Effector memory CD8-positive, alpha-beta T cell (primary cell): ENCODE measurements around the gene STAMBP.

ENCODE experiments used
- ATAC-seq: fragments of 150-1000 bp; cut with Tn5 transposase; replicated peaks from 2 replicates; pipeline ENCODE4 v1.10.0; 2021; ENCODE audit warnings: mild to moderate bottlenecking, moderate library complexity
- DNase-seq, 3 experiments: peaks; one replicate each; pipeline ENCODE4 v3.0.0; 2021
- H3K27ac Mint-ChIP-seq, 2 donors: one replicate each; pipeline ENCODE4 v1.8.0; 2022; ENCODE audit warnings: mild to moderate bottlenecking in 2 of 2, mixed read lengths in 2 of 2, moderate library complexity in 2 of 2
- H3K27me3 Mint-ChIP-seq, 2 donors: one replicate each; pipeline ENCODE4 v1.8.0; 2022; ENCODE audit warnings: mixed read lengths in 2 of 2
- H3K36me3 Mint-ChIP-seq: one replicate; pipeline ENCODE4 v1.8.0; 2022; ENCODE audit warnings: mild to moderate bottlenecking, moderate library complexity, mixed read lengths; ENCODE audit not compliant: insufficient read depth
- H3K4me1 Mint-ChIP-seq, 2 donors: one replicate each; pipeline ENCODE4 v1.8.0; 2022; ENCODE audit warnings: low read depth in 2 of 2, mixed read lengths in 2 of 2
- H3K4me3 Mint-ChIP-seq, 2 donors: one replicate each; pipeline ENCODE4 v1.8.0; 2022; ENCODE audit warnings: mild to moderate bottlenecking in 2 of 2, mixed read lengths in 2 of 2, moderate library complexity in 2 of 2
- H3K9me3 Mint-ChIP-seq, 2 donors: one replicate each; pipeline ENCODE4 v1.8.0; 2022; ENCODE audit warnings: mixed read lengths in 2 of 2

Gene STAMBP

DNA sequence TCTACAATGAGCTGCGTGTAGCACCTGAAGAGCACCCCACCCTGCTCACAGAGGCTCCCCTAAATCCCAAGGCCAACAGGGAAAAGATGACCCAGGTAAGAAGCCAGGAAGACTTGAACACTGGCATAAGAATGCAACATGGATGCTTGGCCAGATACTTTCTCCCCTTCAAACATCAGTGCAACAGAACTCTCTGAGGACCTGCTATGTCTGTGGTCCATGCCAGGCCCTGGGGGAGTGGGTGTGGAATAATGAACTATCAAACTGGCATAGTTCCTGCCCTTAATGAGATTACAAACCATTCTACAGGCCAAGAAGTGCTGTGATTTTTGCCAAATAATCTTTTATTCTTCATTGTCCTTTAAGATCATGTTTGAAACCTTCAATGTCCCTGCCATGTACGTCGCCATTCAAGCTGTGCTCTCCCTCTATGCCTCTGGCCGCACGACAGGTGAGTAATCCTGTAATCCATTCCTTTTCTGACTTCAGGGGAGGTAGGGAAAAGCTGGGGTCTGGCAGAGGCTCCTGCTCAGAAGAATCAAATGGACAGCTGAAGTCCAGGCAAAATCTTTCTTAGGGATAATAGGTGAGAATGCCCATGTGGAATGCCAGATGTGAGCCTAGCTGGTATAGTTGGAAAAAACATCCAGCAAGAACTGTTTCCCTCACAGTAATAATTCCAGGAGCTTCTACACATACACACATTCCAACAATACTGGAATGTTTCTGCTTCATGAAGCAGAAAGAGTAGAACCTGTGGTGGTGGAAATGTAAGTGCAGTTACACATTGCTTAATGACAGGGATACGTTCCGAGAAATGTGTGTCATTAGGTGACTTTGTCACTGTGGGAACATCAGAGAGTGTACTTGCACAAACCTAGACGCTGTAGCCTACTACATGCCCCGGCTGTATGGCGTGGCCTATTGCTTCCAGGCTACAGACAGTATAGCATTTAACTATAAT is 80.2 kb downstream of the STAMBP start:
- H3K36me3 Mint-ChIP-seq, result no peaks in the 10 kb centered on the region
- no peak for DNase-seq
- no peaks in the 10 kb centered on the region for H3K9me3 Mint-ChIP-seq
- ATAC-seq, result no peak
- no peaks in the 10 kb centered on the region for H3K27me3 Mint-ChIP-seq
- H3K27ac Mint-ChIP-seq, result peak overlapping the region in 1 of 2 donors; percentile 46
- H3K4me1 Mint-ChIP-seq, result peaks cover 0 to 3% of the 10 kb centered on the region in 2 donors
- H3K4me3 Mint-ChIP-seq, result no peak overlapping the region

- Mint-ChIP-seq H3K4me3 (no peak overlapping the region), H3K27me3 (peaks cover 0 to 10% of the 10 kb centered on the region in 2 donors), H3K9me3 (no peaks in the 10 kb centered on the region), H3K4me1 (peaks cover 0 to 3% of the 10 kb centered on the region in 2 donors), H3K27ac (no peak overlapping the region), H3K36me3 (no peaks in the 10 kb centered on the region)
- ATAC-seq (no peak), DNase-seq (no peak)
These were observed 82.2 kb downstream of the STAMBP start for GRCh38 chr2:73910873-73911547.

- Mint-ChIP-seq H3K4me1 (peaks cover 0 to 3% of the 10 kb centered on the region in 2 donors), H3K27me3 (peaks cover 0 to 13% of the 10 kb centered on the region in 2 donors), H3K9me3 (no peaks in the 10 kb centered on the region), H3K4me3 (no peak overlapping the region), H3K36me3 (no peaks in the 10 kb centered on the region), H3K27ac (no peak overlapping the region)
- no peak for ATAC-seq
- DNase-seq, result no peak
These were observed 82.9 kb downstream of the STAMBP start for GRCh38 chr2:73911548-73912208.

DNA sequence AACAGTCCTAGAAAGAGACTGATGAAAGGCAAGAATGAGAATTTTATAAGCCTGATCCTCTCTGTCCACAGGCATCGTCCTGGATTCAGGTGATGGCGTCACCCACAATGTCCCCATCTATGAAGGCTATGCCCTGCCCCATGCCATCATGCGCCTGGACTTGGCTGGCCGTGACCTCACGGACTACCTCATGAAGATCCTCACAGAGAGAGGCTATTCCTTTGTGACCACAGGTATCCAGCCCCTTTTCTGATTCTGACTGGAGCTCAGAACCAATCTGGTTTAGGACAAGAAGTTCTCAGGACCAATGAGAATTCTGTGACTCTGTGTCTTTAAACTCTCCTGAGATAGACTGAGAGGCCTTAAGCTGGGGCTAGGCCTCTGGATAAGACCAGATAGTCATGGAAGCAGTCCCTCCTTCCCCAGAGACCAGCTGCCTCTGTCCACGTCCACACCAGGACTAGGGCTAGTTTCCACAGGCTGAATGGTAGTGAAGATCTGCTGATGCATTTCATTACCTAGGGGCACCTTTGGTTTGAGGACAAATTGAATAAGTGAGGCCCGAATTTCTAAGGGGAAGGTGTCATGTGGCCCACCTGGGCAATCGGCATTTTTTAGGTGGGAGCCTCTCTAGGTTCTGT is 84.8 kb downstream of the STAMBP start:
- H3K9me3 Mint-ChIP-seq, result no peaks in the 10 kb centered on the region
- H3K27ac Mint-ChIP-seq, result no peak overlapping the region
- DNase-seq, result no peak
- H3K4me1 Mint-ChIP-seq, result no peaks in the 10 kb centered on the region
- no peaks in the 10 kb centered on the region for H3K36me3 Mint-ChIP-seq
- ATAC-seq, result no peak
- H3K27me3 Mint-ChIP-seq, result peaks cover 0 to 13% of the 10 kb centered on the region in 2 donors
- H3K4me3 Mint-ChIP-seq, result no peak overlapping the region

DNA sequence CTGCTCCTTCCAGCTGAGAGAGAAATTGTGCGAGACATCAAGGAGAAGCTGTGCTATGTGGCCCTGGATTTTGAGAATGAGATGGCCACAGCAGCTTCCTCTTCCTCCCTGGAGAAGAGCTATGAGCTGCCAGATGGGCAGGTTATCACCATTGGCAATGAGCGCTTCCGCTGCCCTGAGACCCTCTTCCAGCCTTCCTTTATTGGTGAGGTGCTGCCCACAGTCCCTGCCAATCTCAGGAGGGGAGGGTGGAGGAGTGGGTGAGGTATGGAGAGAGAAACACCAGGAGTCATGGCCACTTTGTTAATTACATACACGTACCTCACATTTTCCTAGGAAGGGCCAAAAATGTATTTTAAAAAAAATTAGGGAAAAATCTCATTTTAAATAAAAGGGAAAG is 85.9 kb downstream of the STAMBP start:
- H3K27ac Mint-ChIP-seq, result peak overlapping the region; percentile 13 to 51
- DNase-seq, result no peak
- no peaks in the 10 kb centered on the region for H3K4me1 Mint-ChIP-seq

DNA sequence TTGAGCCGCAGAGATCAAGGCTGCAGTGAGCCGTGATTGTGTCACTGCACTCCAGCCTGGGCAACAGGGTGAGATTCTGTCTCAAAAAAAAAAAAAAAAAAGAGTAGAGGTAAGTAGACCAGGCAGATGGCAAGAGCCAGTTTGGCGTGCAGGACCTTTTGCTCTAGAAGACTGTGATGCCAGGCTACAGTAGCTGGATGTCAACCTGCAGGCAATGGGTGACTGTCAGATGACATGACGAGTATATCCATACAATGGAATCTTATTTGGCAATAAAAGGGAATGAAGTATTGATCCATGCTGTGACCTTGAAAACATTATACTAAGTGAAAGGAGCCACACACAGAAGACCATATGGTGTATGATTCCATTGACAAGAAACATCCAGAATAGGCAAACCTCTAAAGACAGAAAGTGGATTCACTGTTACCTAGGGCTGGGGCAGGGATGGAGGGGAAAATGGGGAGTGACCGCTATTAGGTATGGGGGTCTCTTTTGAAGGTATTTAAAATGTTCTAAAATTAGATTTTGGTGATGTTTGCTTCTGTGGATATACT is 86.8 kb downstream of the STAMBP start:
- ATAC-seq (no peak), DNase-seq (no peak)
- Mint-ChIP-seq H3K27ac (peak overlapping the region in 1 of 2 donors; percentile 13), H3K9me3 (no peaks in the 10 kb centered on the region), H3K36me3 (no peaks in the 10 kb centered on the region), H3K4me3 (no peak overlapping the region), H3K4me1 (no peaks in the 10 kb centered on the region), H3K27me3 (peaks cover 0 to 22% of the 10 kb centered on the region in 2 donors)

More for the DNA sequence above, 85.9 kb downstream of the STAMBP start:
- ATAC-seq, result no peak
- Mint-ChIP-seq H3K9me3 (no peaks in the 10 kb centered on the region), H3K36me3 (no peaks in the 10 kb centered on the region), H3K4me3 (no peak overlapping the region), H3K27me3 (peaks cover 0 to 21% of the 10 kb centered on the region in 2 donors)

- no peaks in the 10 kb centered on the region for H3K9me3 Mint-ChIP-seq
- no peak for DNase-seq
- H3K27me3 Mint-ChIP-seq, result peaks cover 0 to 22% of the 10 kb centered on the region in 2 donors
- H3K4me3 Mint-ChIP-seq, result no peak overlapping the region
- no peaks in the 10 kb centered on the region for H3K36me3 Mint-ChIP-seq
- no peak overlapping the region for H3K27ac Mint-ChIP-seq
- no peaks in the 10 kb centered on the region for H3K4me1 Mint-ChIP-seq
- ATAC-seq, result no peak
These were observed 87.9 kb downstream of the STAMBP start for GRCh38 chr2:73916666-73917065.

DNA sequence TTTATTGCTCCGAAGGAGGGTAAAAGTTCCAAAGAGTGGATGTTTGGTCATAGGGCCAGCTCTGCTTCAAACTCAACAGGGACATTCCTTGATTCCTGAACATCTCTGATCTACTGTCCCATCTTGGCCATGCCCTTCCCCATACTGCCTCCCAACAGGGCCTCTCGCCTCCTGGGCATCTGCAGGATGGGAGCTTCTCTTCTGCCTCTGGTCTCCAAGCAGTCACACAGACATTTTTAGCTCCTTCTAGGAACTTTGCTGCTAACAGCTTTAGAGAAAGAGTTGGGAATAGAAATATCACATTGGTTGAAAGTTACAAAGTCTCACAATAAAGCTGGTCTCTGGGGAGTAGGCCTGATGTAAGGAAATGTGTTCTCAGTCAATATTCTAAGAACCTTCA is 88.5 kb downstream of the STAMBP start:
- Mint-ChIP-seq H3K4me1 (no peaks in the 10 kb centered on the region), H3K27ac (no peak overlapping the region), H3K27me3 (peaks cover 0 to 22% of the 10 kb centered on the region in 2 donors), H3K4me3 (no peak overlapping the region), H3K9me3 (no peaks in the 10 kb centered on the region), H3K36me3 (no peaks in the 10 kb centered on the region)
- DNase-seq (no peak), ATAC-seq (no peak)

DNA sequence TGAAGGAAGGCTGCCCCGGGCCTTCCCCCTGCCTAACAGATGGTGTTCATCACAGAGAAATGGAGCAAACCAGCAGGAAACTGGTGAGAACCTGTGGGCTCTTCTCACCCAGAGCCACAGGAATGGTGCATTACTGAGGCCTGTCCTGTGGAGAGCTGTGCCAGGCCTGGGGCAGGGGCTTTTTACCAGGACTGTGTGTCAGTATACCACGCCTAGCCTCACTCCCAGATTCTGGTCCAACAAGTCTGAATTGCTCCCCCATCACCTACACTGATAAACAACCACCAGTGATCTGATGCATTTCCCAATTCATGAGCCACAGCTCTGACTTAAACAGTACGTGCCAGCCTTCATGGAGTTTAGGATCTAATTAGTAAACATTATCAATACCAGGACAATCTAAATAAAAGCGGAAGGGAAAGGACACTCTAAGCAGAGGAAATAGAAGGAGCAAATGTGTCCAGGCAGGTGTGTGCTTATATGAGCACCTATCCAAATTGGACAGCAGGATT is 89.0 kb downstream of the STAMBP start:
- Mint-ChIP-seq H3K27me3 (peaks cover 0 to 22% of the 10 kb centered on the region in 2 donors), H3K4me3 (no peak overlapping the region), H3K4me1 (no peaks in the 10 kb centered on the region), H3K27ac (no peak overlapping the region), H3K9me3 (no peaks in the 10 kb centered on the region), H3K36me3 (no peaks in the 10 kb centered on the region)
- no peak for ATAC-seq
- DNase-seq, result no peak

DNA sequence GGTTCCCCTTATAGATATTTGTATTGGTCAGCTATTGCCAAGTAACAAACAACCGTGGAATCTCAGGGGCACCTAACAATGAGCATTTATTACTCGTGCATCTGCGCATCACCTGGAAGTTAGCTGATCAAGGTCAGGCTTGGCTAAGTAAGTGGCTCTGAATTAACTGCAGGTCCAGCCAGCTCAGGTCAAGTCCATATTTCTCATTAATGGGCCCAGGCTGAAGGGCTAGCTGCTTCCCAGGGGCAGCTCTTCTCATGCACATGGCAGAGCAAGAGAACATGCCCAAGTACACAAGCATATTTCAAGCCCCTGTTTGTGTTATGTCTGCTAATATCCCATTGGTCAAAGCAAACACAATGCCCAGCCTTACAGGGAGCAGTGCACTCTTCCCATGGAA is 90.1 kb downstream of the STAMBP start:
- Mint-ChIP-seq H3K4me3 (no peak overlapping the region), H3K36me3 (peaks cover 4% of the 10 kb centered on the region), H3K27ac (no peak overlapping the region), H3K9me3 (no peaks in the 10 kb centered on the region), H3K27me3 (peaks cover 0 to 22% of the 10 kb centered on the region in 2 donors), H3K4me1 (no peaks in the 10 kb centered on the region)
- DNase-seq (no peak), ATAC-seq (no peak)

DNA sequence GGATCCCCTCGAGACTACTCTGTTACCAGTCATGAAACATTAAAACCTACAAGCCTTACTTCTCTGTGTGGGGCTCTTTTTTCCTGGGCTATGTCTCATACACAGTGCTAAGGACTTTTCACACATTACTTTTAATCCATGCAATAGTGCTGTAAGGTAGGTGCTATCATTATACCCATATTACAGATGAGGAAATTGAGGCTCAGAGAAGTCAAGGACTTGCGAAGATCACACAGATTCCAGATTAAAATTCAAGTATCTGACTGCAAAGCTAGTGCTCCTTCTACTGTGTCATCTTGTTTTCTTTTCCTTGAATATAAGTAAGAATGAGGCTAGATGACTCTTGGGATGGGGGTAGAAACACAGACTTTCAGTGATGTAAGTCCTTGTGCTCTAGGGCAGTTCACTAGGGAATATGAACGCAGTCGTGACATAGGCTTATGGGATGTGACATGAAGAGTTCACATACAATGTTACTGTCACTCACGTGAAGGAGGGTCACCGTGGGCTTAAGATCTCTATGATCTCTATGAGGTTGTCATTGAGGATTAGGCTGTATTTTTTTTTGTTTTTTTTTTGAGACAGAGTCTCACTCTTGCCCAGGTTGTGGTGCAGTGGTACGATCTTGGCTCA is 91.0 kb downstream of the STAMBP start:
- ATAC-seq (no peak), DNase-seq (no peak)
- peaks cover 0 to 22% of the 10 kb centered on the region in 2 donors for H3K27me3 Mint-ChIP-seq
- no peaks in the 10 kb centered on the region for H3K4me1 Mint-ChIP-seq
- H3K4me3 Mint-ChIP-seq, result no peak overlapping the region
- peaks cover 4% of the 10 kb centered on the region for H3K36me3 Mint-ChIP-seq
- H3K9me3 Mint-ChIP-seq, result no peaks in the 10 kb centered on the region
- H3K27ac Mint-ChIP-seq, result no peak overlapping the region
